Gastroesophageal sphincter (tissue), 3 donors: Measurements from ENCODE around the gene HHAT.

ENCODE experiments used
- CTCF ChIP-seq, 4 experiments: fragments of 200-600 bp in 2 of 4; fragments of 450-650 bp in 2 of 4; sonication (generic) in 1 of 4; IDR thresholded peaks; one replicate each; pipeline ENCODE4 v1.5.1; 2017 to 2019; ENCODE audit warnings: antibody characterized with exemption in 4 of 4, mild to moderate bottlenecking in 2 of 4, moderate library complexity in 2 of 4
- POLR2AphosphoS5 ChIP-seq: sonication (generic); formaldehyde crosslinking; IDR thresholded peaks from one replicate; pipeline ENCODE4 v1.6.1; 2017; ENCODE audit warnings: antibody characterized with exemption

- TF ChIP-seq POLR2AphosphoS5 (no peak), CTCF (IDR thresholded peaks at IDR 0.05) (no peak)
These were observed 43.2 kb downstream of the HHAT start for GRCh38 chr1:210371916-210372315.
